Left ventricle myocardium inferior (tissue), 1 donor: Measurements from ENCODE around the gene RHCE. TPM values are rescaled to one million over a fixed set of nuclear protein-coding genes. Genes with fewer than 3 reads are reported as not detected.
"Not testable (repeated sequence)": the region's sequence is repeated elsewhere in the genome, so short reads cannot be mapped to it uniquely, and the experiment has no call there.

Experiments
- DNase-seq: peaks from one replicate; pipeline ENCODE4 v3.0.0-alpha.2; 2020
- H3K27ac ChIP-seq: fragments of 200-600 bp; replicated peaks from 2 replicates; pipeline ENCODE4 v1.8.0; 2021
- H3K27me3 ChIP-seq: fragments of 200-600 bp; 2 replicates; pipeline ENCODE4 v1.8.0; 2021; ENCODE audit warnings: low read depth
- H3K36me3 ChIP-seq: fragments of 200-600 bp; 2 replicates; pipeline ENCODE4 v1.8.0; 2021
- H3K4me1 ChIP-seq: fragments of 200-600 bp; 2 replicates; pipeline ENCODE4 v1.8.0; 2021
- H3K4me3 ChIP-seq: fragments of 200-600 bp; 2 replicates; pipeline ENCODE4 v1.8.0; 2021; ENCODE audit warnings: mild to moderate bottlenecking, moderate library complexity
- H3K9me3 ChIP-seq: fragments of 200-600 bp; replicated peaks from 2 replicates; pipeline ENCODE4 v1.8.0; 2021
- CTCF ChIP-seq: fragments of 200-600 bp; IDR thresholded peaks from 2 replicates; pipeline ENCODE4 v1.8.0; 2021; ENCODE audit warnings: antibody characterized with exemption, mild to moderate bottlenecking, borderline replicate concordance
- intact Hi-C: fragments of 100-400 bp; cut with micrococcal nuclease; formaldehyde crosslinking; loops from one replicate; pipeline ENCODE4 v1.11.0; 2022
- total RNA-seq: library from RNA; stranded (reverse); fragmentation: NEBNext Ultra II Directional; extraction: Animal tissue kit (Norgen Biotek cat#: 25700); gene quantifications from one replicate; pipeline ENCODE4 v1.2.1, GENCODE V29; 2021
- donor health status: DM: no; HTN: yes; CAD: no; lungs with severe emphysema.

The RHCE gene
- total RNA-seq, 1 donor from 2014 or later, result 1.0 TPM

GRCh38 chr1:25461849-25462248 is 41.2 kb upstream of the RHCE start:
- DNase-seq, result no peak
- H3K27ac ChIP-seq, result peak overlapping the region; percentile 61
- no peak for TF ChIP-seq CTCF
- H3K4me3 ChIP-seq, result no peak overlapping the region
- H3K4me1 ChIP-seq, result peaks cover 56% of the 10 kb centered on the region
- H3K9me3 ChIP-seq, result no peaks in the 10 kb centered on the region
- intact Hi-C loops, result no loop called here
- no peaks in the 10 kb centered on the region for H3K27me3 ChIP-seq
- peaks cover 27% of the 10 kb centered on the region for H3K36me3 ChIP-seq

- H3K27ac ChIP-seq, result peak overlapping the region; percentile 73
- DNase-seq, H3K4me3 ChIP-seq, H3K9me3 ChIP-seq, intact Hi-C loops, H3K27me3 ChIP-seq: not testable (repeated sequence)
- H3K4me1 ChIP-seq, result peaks cover 55% of the 10 kb centered on the region
- peaks cover 37% of the 10 kb centered on the region for H3K36me3 ChIP-seq
Observed at GRCh38 chr1:25460816-25461215, 40.2 kb upstream of the RHCE start.

GRCh38 chr1:25460020-25460419 is 39.4 kb upstream of the RHCE start:
- H3K27me3 ChIP-seq, result no peaks in the 10 kb centered on the region
- H3K27ac ChIP-seq, result peak overlapping the region; percentile 73
- H3K36me3 ChIP-seq, result peaks cover 45% of the 10 kb centered on the region
- no peak overlapping the region for H3K4me3 ChIP-seq
- TF ChIP-seq CTCF, result no peak
- no peaks in the 10 kb centered on the region for H3K9me3 ChIP-seq
- no peak for DNase-seq
- peaks cover 55% of the 10 kb centered on the region for H3K4me1 ChIP-seq
- intact Hi-C loops, result no loop called here

GRCh38 chr1:25458541-25459298 is 38.1 kb upstream of the RHCE start:
- intact Hi-C loops, result no loop called here
- peaks cover 52% of the 10 kb centered on the region for H3K36me3 ChIP-seq
- H3K9me3 ChIP-seq, result no peaks in the 10 kb centered on the region
- peak overlapping the region; percentile 73 for H3K27ac ChIP-seq
- no peak for TF ChIP-seq CTCF
- DNase-seq, result no peak
- no peak overlapping the region for H3K4me3 ChIP-seq
- no peaks in the 10 kb centered on the region for H3K27me3 ChIP-seq
- peaks cover 49% of the 10 kb centered on the region for H3K4me1 ChIP-seq

GRCh38 chr1:25456502-25456901 is 35.9 kb upstream of the RHCE start:
- Histone ChIP-seq H3K27ac (no peak overlapping the region), H3K4me3 (no peak overlapping the region), H3K27me3 (no peaks in the 10 kb centered on the region), H3K9me3 (no peaks in the 10 kb centered on the region), H3K4me1 (peaks cover 27% of the 10 kb centered on the region), H3K36me3 (peaks cover 52% of the 10 kb centered on the region)
- DNase-seq, result no peak
- intact Hi-C loops, result no loop called here
- TF ChIP-seq CTCF, result no peak

GRCh38 chr1:25451908-25452307 is 31.3 kb upstream of the RHCE start:
- TF ChIP-seq CTCF, result no peak
- no peak overlapping the region for H3K4me3 ChIP-seq
- H3K27ac ChIP-seq, result no peak overlapping the region
- H3K4me1 ChIP-seq, result no peaks in the 10 kb centered on the region
- intact Hi-C loops, result no loop called here
- DNase-seq, result no peak
- H3K36me3 ChIP-seq, result peaks cover 56% of the 10 kb centered on the region
- no peaks in the 10 kb centered on the region for H3K27me3 ChIP-seq
- no peaks in the 10 kb centered on the region for H3K9me3 ChIP-seq
